Mesendoderm (in vitro differentiated cells): ENCODE results near the gene TTC8.

Experiments
- DNase-seq: peaks from one replicate; pipeline ENCODE4 v3.0.0; 2013
- H2AK5ac ChIP-seq: 2 replicates; pipeline ENCODE4 v1.6.1; 2013; ENCODE audit warnings: low read length, inconsistent platforms
- H2BK120ac ChIP-seq: 2 replicates; pipeline ENCODE4 v1.6.1; 2013; ENCODE audit warnings: low read depth, mild to moderate bottlenecking, low read length, moderate library complexity, mixed read lengths
- H2BK15ac ChIP-seq: replicated peaks from 2 replicates; pipeline ENCODE4 v1.6.1; 2013; ENCODE audit warnings: low read depth, mild to moderate bottlenecking, moderate library complexity
- H2BK5ac ChIP-seq: 2 replicates; pipeline ENCODE4 v1.6.1; 2013; ENCODE audit warnings: low read length, inconsistent platforms
- H3K18ac ChIP-seq: 2 replicates; pipeline ENCODE4 v1.6.1; 2013; ENCODE audit warnings: mild to moderate bottlenecking, low read length, mixed read lengths
- H3K23ac ChIP-seq: one replicate; pipeline ENCODE4 v1.6.1; 2013; ENCODE audit warnings: low read length
- H3K27ac ChIP-seq: 2 replicates; pipeline ENCODE4 v1.5.1; 2013; ENCODE audit warnings: low read depth, mild to moderate bottlenecking, inconsistent platforms, low read length, moderate library complexity
- H3K27me3 ChIP-seq: 2 replicates; pipeline ENCODE4 v1.6.1; 2013; ENCODE audit warnings: low read length, control low read depth, mild to moderate bottlenecking, inconsistent platforms; ENCODE audit not compliant: insufficient read depth, poor library complexity
- H3K36me3 ChIP-seq: 2 replicates; pipeline ENCODE4 v1.6.1; 2013; ENCODE audit warnings: low read length, inconsistent platforms; ENCODE audit not compliant: control insufficient read depth, insufficient read depth
- H3K4ac ChIP-seq: one replicate; pipeline ENCODE4 v1.6.1; 2013; ENCODE audit warnings: low read depth, mild to moderate bottlenecking, low read length, moderate library complexity
- H3K4me1 ChIP-seq: 2 replicates; pipeline ENCODE4 v1.6.1; 2013; ENCODE audit warnings: low read depth, low read length, inconsistent platforms; ENCODE audit not compliant: control insufficient read depth
- H3K4me2 ChIP-seq: 2 replicates; pipeline ENCODE4 v1.6.1; 2013; ENCODE audit warnings: low read length
- H3K4me3 ChIP-seq: 2 replicates; pipeline ENCODE4 v1.5.1; 2013; ENCODE audit warnings: mild to moderate bottlenecking, low read length
- H3K56ac ChIP-seq: one replicate; pipeline ENCODE4 v1.6.1; 2013; ENCODE audit warnings: low read length
- H3K79me1 ChIP-seq: 2 replicates; pipeline ENCODE4 v1.6.1; 2013; ENCODE audit warnings: low read length, inconsistent platforms
- H3K79me2 ChIP-seq: 2 replicates; pipeline ENCODE4 v1.6.1; 2013; ENCODE audit warnings: mild to moderate bottlenecking, low read length; ENCODE audit not compliant: control insufficient read depth, insufficient read depth
- H3K9ac ChIP-seq: 2 replicates; pipeline ENCODE4 v1.6.1; 2013; ENCODE audit warnings: low read length, inconsistent platforms
- H4K5ac ChIP-seq: one replicate; pipeline ENCODE4 v1.6.1; 2013; ENCODE audit warnings: low read length
- H4K8ac ChIP-seq: one replicate; pipeline ENCODE4 v1.6.1; 2013; ENCODE audit warnings: low read depth, mild to moderate bottlenecking, control low read depth, low read length, moderate library complexity
- WGBS: extraction: QIAGEN DNeasy Blood & Tissue Kit; methylation state at CpG from one replicate; pipeline ENCODE4 v1.1.7; 2013; ENCODE audit warnings: low lambda C conversion rate, missing lambda C conversion rate; ENCODE audit not compliant: insufficient coverage; ENCODE audit errors: extremely low coverage; 5-methylcytosine and 5-hydroxymethylcytosine counted together

Gene TTC8

GRCh38 chr14:88798156-88798555, 26.3 kb upstream of the TTC8 start:
- Histone ChIP-seq H3K4me2 (no peak overlapping the region), H3K36me3 (no peaks in the 10 kb centered on the region), H3K79me1 (no peaks in the 10 kb centered on the region), H3K79me2 (no peaks in the 10 kb centered on the region), H2BK120ac (no peak overlapping the region), H4K8ac (no peak overlapping the region), H3K23ac (no peak overlapping the region), H3K27ac (no peak overlapping the region), H3K18ac (no peak overlapping the region), H3K56ac (no peak overlapping the region), H3K9ac (no peak overlapping the region), H2BK15ac (no peak overlapping the region), H3K4me3 (no peak overlapping the region), H2BK5ac (no peak overlapping the region), H3K4ac (no peak overlapping the region), H3K27me3 (no peaks in the 10 kb centered on the region), H4K5ac (no peak overlapping the region), H2AK5ac (no peak overlapping the region), H3K4me1 (no peaks in the 10 kb centered on the region)
- WGBS = no CpG with 5 or more reads among the region's 4 CpGs
- no peak for DNase-seq

GRCh38 chr14:88799522-88799921, 24.9 kb upstream of the TTC8 start:
- no CpG with 5 or more reads among the region's 5 CpGs for WGBS
- Histone ChIP-seq H3K4me2 (no peak overlapping the region), H3K4ac (no peak overlapping the region), H3K4me3 (no peak overlapping the region), H2AK5ac (no peak overlapping the region), H3K36me3 (no peaks in the 10 kb centered on the region), H3K9ac (no peak overlapping the region), H2BK5ac (no peak overlapping the region), H2BK15ac (no peak overlapping the region), H2BK120ac (no peak overlapping the region), H4K5ac (no peak overlapping the region), H3K27ac (no peak overlapping the region), H3K79me1 (no peaks in the 10 kb centered on the region), H3K79me2 (no peaks in the 10 kb centered on the region), H3K18ac (no peak overlapping the region), H3K4me1 (no peaks in the 10 kb centered on the region), H4K8ac (no peak overlapping the region), H3K23ac (no peak overlapping the region), H3K56ac (no peak overlapping the region), H3K27me3 (no peaks in the 10 kb centered on the region)
- DNase-seq = no peak

GRCh38 chr14:88802596-88802995, 21.9 kb upstream of the TTC8 start:
- no CpG with 5 or more reads among the region's 6 CpGs for WGBS
- H2BK15ac ChIP-seq = no peak overlapping the region
- no peak overlapping the region for H3K4ac ChIP-seq
- no peaks in the 10 kb centered on the region for H3K79me2 ChIP-seq
- H2AK5ac ChIP-seq = no peak overlapping the region
- H3K4me3 ChIP-seq = no peak overlapping the region
- no peak overlapping the region for H4K5ac ChIP-seq
- H3K4me1 ChIP-seq = no peaks in the 10 kb centered on the region
- H4K8ac ChIP-seq = no peak overlapping the region
- H3K18ac ChIP-seq = no peak overlapping the region
- H2BK120ac ChIP-seq = no peak overlapping the region
- no peak overlapping the region for H3K9ac ChIP-seq
- no peaks in the 10 kb centered on the region for H3K79me1 ChIP-seq
- H3K36me3 ChIP-seq = no peaks in the 10 kb centered on the region
- no peaks in the 10 kb centered on the region for H3K27me3 ChIP-seq
- H2BK5ac ChIP-seq = no peak overlapping the region
- H3K4me2 ChIP-seq = no peak overlapping the region
- H3K27ac ChIP-seq = no peak overlapping the region
- H3K56ac ChIP-seq = no peak overlapping the region
- H3K23ac ChIP-seq = no peak overlapping the region
- DNase-seq = no peak

- no peak overlapping the region for H4K5ac ChIP-seq
- H2BK120ac ChIP-seq = no peak overlapping the region
- H3K36me3 ChIP-seq = no peaks in the 10 kb centered on the region
- no peaks in the 10 kb centered on the region for H3K27me3 ChIP-seq
- H3K18ac ChIP-seq = no peak overlapping the region
- no peak overlapping the region for H3K4me3 ChIP-seq
- H3K4ac ChIP-seq = no peak overlapping the region
- H3K79me1 ChIP-seq = no peaks in the 10 kb centered on the region
- H3K56ac ChIP-seq = no peak overlapping the region
- no peak for DNase-seq
- H4K8ac ChIP-seq = no peak overlapping the region
- H3K4me2 ChIP-seq = no peak overlapping the region
- WGBS = no CpG with 5 or more reads among the region's 2 CpGs
- no peak overlapping the region for H3K9ac ChIP-seq
- no peak overlapping the region for H2AK5ac ChIP-seq
- H2BK5ac ChIP-seq = no peak overlapping the region
- H3K4me1 ChIP-seq = no peaks in the 10 kb centered on the region
- no peak overlapping the region for H3K23ac ChIP-seq
- H3K27ac ChIP-seq = no peak overlapping the region
- H2BK15ac ChIP-seq = no peak overlapping the region
- H3K79me2 ChIP-seq = no peaks in the 10 kb centered on the region
Measured at GRCh38 chr14:88804035-88804434, 20.4 kb upstream of the TTC8 start.

- Histone ChIP-seq H3K56ac (no peak overlapping the region), H3K36me3 (no peaks in the 10 kb centered on the region), H3K4me2 (no peak overlapping the region), H2BK5ac (no peak overlapping the region), H3K18ac (no peak overlapping the region), H3K23ac (no peak overlapping the region), H4K5ac (no peak overlapping the region), H3K79me2 (no peaks in the 10 kb centered on the region), H3K4ac (no peak overlapping the region), H4K8ac (no peak overlapping the region), H3K4me1 (no peaks in the 10 kb centered on the region), H3K9ac (no peak overlapping the region), H3K27me3 (no peaks in the 10 kb centered on the region), H2BK120ac (no peak overlapping the region), H3K27ac (no peak overlapping the region), H3K4me3 (no peak overlapping the region), H2BK15ac (no peak overlapping the region), H3K79me1 (no peaks in the 10 kb centered on the region), H2AK5ac (no peak overlapping the region)
- no CpG with 5 or more reads among the region's 1 CpG for WGBS
- DNase-seq = no peak
Measured at GRCh38 chr14:88804477-88804876, 20.0 kb upstream of the TTC8 start.

- H3K4ac ChIP-seq = no peak overlapping the region
- no peak overlapping the region for H3K9ac ChIP-seq
- DNase-seq = no peak
- no peak overlapping the region for H3K27ac ChIP-seq
- H4K8ac ChIP-seq = no peak overlapping the region
- no peaks in the 10 kb centered on the region for H3K79me1 ChIP-seq
- H2BK120ac ChIP-seq = no peak overlapping the region
- H3K18ac ChIP-seq = no peak overlapping the region
- no peak overlapping the region for H2BK15ac ChIP-seq
- H3K79me2 ChIP-seq = no peaks in the 10 kb centered on the region
- H3K36me3 ChIP-seq = no peaks in the 10 kb centered on the region
- H3K4me1 ChIP-seq = no peaks in the 10 kb centered on the region
- H3K4me2 ChIP-seq = no peak overlapping the region
- no peak overlapping the region for H3K4me3 ChIP-seq
- no peak overlapping the region for H2AK5ac ChIP-seq
- H3K56ac ChIP-seq = no peak overlapping the region
- no peak overlapping the region for H3K23ac ChIP-seq
- H4K5ac ChIP-seq = no peak overlapping the region
- no peak overlapping the region for H2BK5ac ChIP-seq
- H3K27me3 ChIP-seq = no peaks in the 10 kb centered on the region
Measured at GRCh38 chr14:88808359-88808758, 16.1 kb upstream of the TTC8 start.
